GM21786 (cell line): ENCODE measurements around the gene BRD3OS.

Source experiments
- ATAC-seq: cut with Tn5 transposase; IDR thresholded peaks from one replicate; pipeline ENCODE4 v1.9.1; 2021; ENCODE audit not compliant: unreplicated experiment

BRD3OS gene

GRCh38 chr9:134024828-134025605 is at the start of gene BRD3OS:
TSS of gene BRD3OS (plus strand) at chr9:134025481. CDS start at chr9:134026748, 1,267 bp downstream.
- ATAC-seq = peak; percentile 80

GRCh38 chr9:133975511-133975910 is 49.8 kb upstream of the BRD3OS start:
- ATAC-seq = no peak

- ATAC-seq = no peak
These were observed 49.0 kb upstream of the BRD3OS start for GRCh38 chr9:133976191-133976861.

GRCh38 chr9:133976887-133977286 is 48.4 kb upstream of the BRD3OS start:
- ATAC-seq = no peak

GRCh38 chr9:133977421-133978201 is 47.7 kb upstream of the BRD3OS start:
- ATAC-seq = no peak

GRCh38 chr9:133978226-133978898 is 46.9 kb upstream of the BRD3OS start:
- ATAC-seq = no peak

GRCh38 chr9:133978899-133979272 is 46.4 kb upstream of the BRD3OS start:
- ATAC-seq = no peak

GRCh38 chr9:133979273-133979920 is 45.9 kb upstream of the BRD3OS start:
- ATAC-seq = no peak

- no peak for ATAC-seq
These were observed 45.1 kb upstream of the BRD3OS start for GRCh38 chr9:133979921-133980863.

- ATAC-seq = no peak
These were observed 44.3 kb upstream of the BRD3OS start for GRCh38 chr9:133980864-133981588.

GRCh38 chr9:133981589-133981957 is 43.7 kb upstream of the BRD3OS start:
- no peak for ATAC-seq

- ATAC-seq = no peak
These were observed 43.2 kb upstream of the BRD3OS start for GRCh38 chr9:133981958-133982681.

GRCh38 chr9:133982971-133983720 is 42.1 kb upstream of the BRD3OS start:
- no peak for ATAC-seq

- ATAC-seq = no peak
These were observed 39.2 kb upstream of the BRD3OS start for GRCh38 chr9:133986061-133986460.

- no peak for ATAC-seq
These were observed 38.4 kb upstream of the BRD3OS start for GRCh38 chr9:133986774-133987445.

GRCh38 chr9:133987446-133987788 is 37.9 kb upstream of the BRD3OS start:
- ATAC-seq = no peak
